HCT116 (cell line): ENCODE results near the gene FSTL4.

Experiments used
- ELF1 ChIP-seq: IDR thresholded peaks from 2 replicates; pipeline ENCODE4 v1.6.1; 2012; ENCODE audit warnings: low read depth, borderline replicate concordance
- TF ChIP-seq, protein P1 (sequence below), 3 experiments: fragments of 200-600 bp in 1 of 3; sonication (generic) in 1 of 3; IDR thresholded peaks in 2 of 3; conservative IDR thresholded peaks in 1 of 3; 2 replicates each; pipeline ENCODE4 v1.5.1; 2012 to 2017; ENCODE audit warnings: low read depth in 2 of 3, low read length in 2 of 3, antibody characterized with exemption in 1 of 3, borderline replicate concordance in 1 of 3, control low read depth in 1 of 3, mild to moderate bottlenecking in 1 of 3, mixed read lengths in 1 of 3, mixed run types in 1 of 3, moderate library complexity in 1 of 3; ENCODE audit not compliant: insufficient read depth in 1 of 3

GRCh38 chr5:133222521-133222920 is 389.8 kb downstream of the FSTL4 start:
- TF ChIP-seq ELF1 = no peak
- TF ChIP-seq, protein P1, sequence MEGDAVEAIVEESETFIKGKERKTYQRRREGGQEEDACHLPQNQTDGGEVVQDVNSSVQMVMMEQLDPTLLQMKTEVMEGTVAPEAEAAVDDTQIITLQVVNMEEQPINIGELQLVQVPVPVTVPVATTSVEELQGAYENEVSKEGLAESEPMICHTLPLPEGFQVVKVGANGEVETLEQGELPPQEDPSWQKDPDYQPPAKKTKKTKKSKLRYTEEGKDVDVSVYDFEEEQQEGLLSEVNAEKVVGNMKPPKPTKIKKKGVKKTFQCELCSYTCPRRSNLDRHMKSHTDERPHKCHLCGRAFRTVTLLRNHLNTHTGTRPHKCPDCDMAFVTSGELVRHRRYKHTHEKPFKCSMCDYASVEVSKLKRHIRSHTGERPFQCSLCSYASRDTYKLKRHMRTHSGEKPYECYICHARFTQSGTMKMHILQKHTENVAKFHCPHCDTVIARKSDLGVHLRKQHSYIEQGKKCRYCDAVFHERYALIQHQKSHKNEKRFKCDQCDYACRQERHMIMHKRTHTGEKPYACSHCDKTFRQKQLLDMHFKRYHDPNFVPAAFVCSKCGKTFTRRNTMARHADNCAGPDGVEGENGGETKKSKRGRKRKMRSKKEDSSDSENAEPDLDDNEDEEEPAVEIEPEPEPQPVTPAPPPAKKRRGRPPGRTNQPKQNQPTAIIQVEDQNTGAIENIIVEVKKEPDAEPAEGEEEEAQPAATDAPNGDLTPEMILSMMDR (IDR thresholded peaks at IDR 0.05 in 2 of 3, conservative IDR thresholded peaks at IDR 0.05 in 1 of 3; ENCODE audit: borderline replicate concordance in 1 of 3, insufficient read depth in 1 of 3, low read depth in 2 of 3, low read length in 2 of 3) = no peak
